SK-N-MC (cell line): ENCODE data around the gene ASTN2.

Source experiments
- DNase-seq: peaks from one replicate; pipeline ENCODE4 v3.0.0-alpha.2; 2011; ENCODE audit warnings: low read depth, low spot score
- H3K27ac ChIP-seq: fragments of 200-600 bp; sonication (generic); 2 replicates; pipeline ENCODE4 v1.5.1; 2016; ENCODE audit warnings: mixed run types
- H3K36me3 ChIP-seq: fragments of 200-600 bp; sonication (generic); 2 replicates; pipeline ENCODE4 v1.6.1; 2017; ENCODE audit warnings: antibody characterized with exemption, low read length, mixed read lengths; ENCODE audit not compliant: insufficient read depth
- H3K4me3 ChIP-seq: fragments of 200-600 bp; sonication (generic); 2 replicates; pipeline ENCODE4 v1.5.1; 2016
- H3K9ac ChIP-seq: fragments of 200-600 bp; sonication (generic); 2 replicates; pipeline ENCODE4 v1.8.0; 2017; ENCODE audit warnings: mixed run types, mixed read lengths; ENCODE audit not compliant: insufficient read length
- H3K9me3 ChIP-seq: fragments of 200-600 bp; sonication (generic); 2 replicates; pipeline ENCODE4 v1.6.1; 2017; ENCODE audit warnings: low read depth, mild to moderate bottlenecking, antibody characterized with exemption, low read length, moderate library complexity, mixed read lengths
- EZH2 ChIP-seq: fragments of 200-600 bp; sonication (generic); IDR thresholded peaks from one replicate; pipeline ENCODE4 v1.6.1; 2017; ENCODE audit warnings: antibody characterized with exemption
- FOXP2 ChIP-seq: optimal IDR thresholded peaks from 2 replicates; pipeline ENCODE3; 2011; ENCODE audit warnings: mild to moderate bottlenecking, moderate library complexity; ENCODE audit not compliant: insufficient read depth; ENCODE audit errors: extremely low read length, control extremely low read depth
- POLR2AphosphoS5 ChIP-seq: IDR thresholded peaks from 2 replicates; pipeline ENCODE4 v1.6.1; 2012; ENCODE audit warnings: mild to moderate bottlenecking, low read depth, low read length, borderline replicate concordance

Gene ASTN2

GRCh38 chr9:117268847-117269446, 145.9 kb downstream of the ASTN2 start:
- no peaks in the 10 kb centered on the region for H3K9me3 ChIP-seq
- no peak overlapping the region for H3K4me3 ChIP-seq
- H3K36me3 ChIP-seq, result no peaks in the 10 kb centered on the region
- DNase-seq, result no peak
- TF ChIP-seq EZH2, result no peak
- TF ChIP-seq POLR2AphosphoS5, result no peak
- TF ChIP-seq FOXP2, result no peak
- H3K27ac ChIP-seq, result no peak overlapping the region
- no peak overlapping the region for H3K9ac ChIP-seq

DNA sequence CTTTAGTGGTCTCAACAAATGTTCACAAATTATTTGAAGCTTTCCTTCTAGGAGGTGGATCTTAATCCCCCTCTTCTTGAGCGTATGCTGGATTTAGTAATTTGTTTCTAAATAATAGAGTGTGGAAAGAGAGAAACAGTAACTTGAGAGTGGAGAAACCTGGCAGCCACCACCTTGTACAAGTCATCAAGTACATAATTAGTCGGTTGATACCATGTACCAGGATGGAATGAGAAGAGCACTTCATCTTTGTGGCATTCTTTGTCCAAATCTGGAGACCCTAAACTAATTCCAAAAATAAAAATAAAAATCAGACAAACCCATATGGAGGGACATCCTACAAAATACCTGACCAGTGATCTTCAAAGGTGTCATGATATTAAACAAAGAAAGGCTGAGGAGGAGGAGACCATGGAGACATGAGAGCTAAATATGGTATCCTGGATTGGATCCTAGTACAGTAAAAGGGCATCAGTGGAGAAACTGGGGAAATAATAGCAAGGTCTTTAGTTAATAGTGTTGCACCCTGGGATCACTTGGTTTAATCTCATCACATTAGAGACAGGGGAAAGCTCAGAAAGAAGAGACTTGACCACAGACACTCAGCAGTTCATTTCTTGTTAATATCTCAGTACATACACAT, 147.9 kb downstream of the ASTN2 start:
- Histone ChIP-seq H3K9me3 (no peaks in the 10 kb centered on the region), H3K36me3 (no peaks in the 10 kb centered on the region), H3K9ac (no peak overlapping the region), H3K4me3 (no peak overlapping the region), H3K27ac (no peak overlapping the region)
- TF ChIP-seq FOXP2 (no peak), POLR2AphosphoS5 (no peak), EZH2 (no peak)
- DNase-seq, result no peak

GRCh38 chr9:117265253-117265652, 149.6 kb downstream of the ASTN2 start:
- Histone ChIP-seq H3K27ac (no peak overlapping the region), H3K36me3 (no peaks in the 10 kb centered on the region), H3K9me3 (no peaks in the 10 kb centered on the region), H3K4me3 (no peak overlapping the region), H3K9ac (no peak overlapping the region)
- no peak for DNase-seq
- no peak for TF ChIP-seq FOXP2

GRCh38 chr9:117258184-117258866, 156.5 kb downstream of the ASTN2 start:
- Histone ChIP-seq H3K36me3 (no peaks in the 10 kb centered on the region), H3K9me3 (no peaks in the 10 kb centered on the region), H3K4me3 (no peak overlapping the region), H3K9ac (no peak overlapping the region), H3K27ac (no peak overlapping the region)
- no peak for DNase-seq
- TF ChIP-seq POLR2AphosphoS5 (no peak), EZH2 (no peak), FOXP2 (no peak)

- TF ChIP-seq FOXP2 (no peak), EZH2 (no peak), POLR2AphosphoS5 (no peak)
- DNase-seq, result no peak
- no peak overlapping the region for H3K27ac ChIP-seq
- H3K36me3 ChIP-seq, result no peaks in the 10 kb centered on the region
- H3K9me3 ChIP-seq, result no peaks in the 10 kb centered on the region
- no peak overlapping the region for H3K9ac ChIP-seq
- no peak overlapping the region for H3K4me3 ChIP-seq
Measured at GRCh38 chr9:117253261-117253660, 161.6 kb downstream of the ASTN2 start.

- Histone ChIP-seq H3K36me3 (no peaks in the 10 kb centered on the region), H3K27ac (no peak overlapping the region), H3K9me3 (no peaks in the 10 kb centered on the region), H3K4me3 (no peak overlapping the region), H3K9ac (no peak overlapping the region)
- no peak for DNase-seq
- no peak for TF ChIP-seq EZH2
- TF ChIP-seq FOXP2, result no peak
- no peak for TF ChIP-seq POLR2AphosphoS5
Measured at GRCh38 chr9:117250610-117251215, 164.1 kb downstream of the ASTN2 start.

DNA sequence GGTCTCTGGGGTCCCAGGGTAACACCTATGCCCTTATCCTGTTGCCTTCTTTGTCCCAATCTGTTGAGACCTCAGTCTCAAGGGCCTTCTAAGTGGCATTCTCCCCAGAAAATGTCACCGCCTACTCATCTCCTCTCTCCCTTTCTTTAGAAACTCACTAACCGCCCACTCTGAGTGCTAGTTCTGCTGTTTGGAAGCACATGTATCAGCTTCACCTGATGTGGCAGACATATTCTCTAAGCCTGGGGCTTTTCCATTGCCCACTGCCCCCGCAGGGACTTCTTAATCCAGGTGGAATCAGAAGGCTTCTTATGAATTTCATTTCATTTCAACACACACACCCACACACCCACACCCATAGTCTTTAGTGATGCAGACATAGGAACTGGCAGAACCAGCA, 165.1 kb downstream of the ASTN2 start:
- TF ChIP-seq EZH2 (no peak), FOXP2 (no peak), POLR2AphosphoS5 (no peak)
- H3K27ac ChIP-seq, result no peak overlapping the region
- no peak for DNase-seq
- H3K9me3 ChIP-seq, result no peaks in the 10 kb centered on the region
- no peak overlapping the region for H3K9ac ChIP-seq
- no peaks in the 10 kb centered on the region for H3K36me3 ChIP-seq
- H3K4me3 ChIP-seq, result no peak overlapping the region

DNA sequence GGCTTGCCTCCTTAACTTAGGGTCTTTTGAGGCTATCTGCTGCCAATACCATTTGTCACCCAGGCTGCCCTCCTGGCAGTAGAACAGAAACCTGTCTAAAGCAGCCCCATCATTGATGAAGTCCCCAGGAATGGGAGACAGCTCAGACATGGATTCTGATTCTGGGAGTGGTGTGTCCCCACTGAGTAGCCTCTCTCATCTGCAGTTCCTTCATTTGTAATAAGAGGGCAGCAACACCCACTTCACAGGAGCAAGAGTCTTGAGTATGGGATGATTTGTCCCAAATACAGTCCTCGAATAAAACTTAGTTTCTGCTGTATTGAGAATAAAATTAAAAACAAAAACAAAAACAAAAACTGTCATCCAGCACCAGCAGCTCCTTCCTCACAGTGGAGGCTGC, 167.6 kb downstream of the ASTN2 start:
- H3K4me3 ChIP-seq, result no peak overlapping the region
- no peak for TF ChIP-seq FOXP2
- no peak for TF ChIP-seq EZH2
- no peak for TF ChIP-seq POLR2AphosphoS5
- no peaks in the 10 kb centered on the region for H3K36me3 ChIP-seq
- H3K9me3 ChIP-seq, result no peaks in the 10 kb centered on the region
- DNase-seq, result no peak
- H3K9ac ChIP-seq, result no peak overlapping the region
- no peak overlapping the region for H3K27ac ChIP-seq
